Neural cell (in vitro differentiated cells): ENCODE measurements around the gene BCAR3. TPM values are rescaled to one million over a fixed set of nuclear protein-coding genes. Genes with fewer than 3 reads are reported as not detected.

Experiments
- H2AFZ ChIP-seq: fragments of 200-600, 300-800 bp; sonication (generic), shearing (Covaris generic); 2 replicates; pipeline ENCODE4 v1.6.0; 2014; ENCODE audit warnings: low read depth, mild to moderate bottlenecking, antibody characterized with exemption, low read length, moderate library complexity
- H3F3A ChIP-seq: fragments of 200-600 bp; shearing (Covaris generic); 2 replicates; pipeline ENCODE4 v1.6.1; 2016; ENCODE audit warnings: mild to moderate bottlenecking, moderate library complexity, mixed read lengths, antibody characterized with exemption, low read length; ENCODE audit not compliant: insufficient read depth, poor library complexity, severe bottlenecking
- H3K27ac ChIP-seq: fragments of 200-600, 300-800 bp; sonication (generic), shearing (Covaris generic); 2 replicates; pipeline ENCODE4 v1.5.1; 2014; ENCODE audit warnings: mild to moderate bottlenecking, low read length, moderate library complexity
- H3K27me3 ChIP-seq: fragments of 300-800, 200-600 bp; sonication (generic), shearing (Covaris generic); 2 replicates; pipeline ENCODE4 v1.6.0; 2014; ENCODE audit warnings: mild to moderate bottlenecking, low read depth, low read length, moderate library complexity; ENCODE audit not compliant: insufficient read depth
- H3K36me3 ChIP-seq: fragments of 300-800, 200-600 bp; sonication (generic), shearing (Covaris generic); 2 replicates; pipeline ENCODE4 v1.5.1; 2014; ENCODE audit warnings: mild to moderate bottlenecking, antibody characterized with exemption, low read length, moderate library complexity; ENCODE audit not compliant: insufficient read depth
- H3K4me2 ChIP-seq: fragments of 300-800, 200-600 bp; sonication (generic), shearing (Covaris generic); 2 replicates; pipeline ENCODE4 v1.6.0; 2014; ENCODE audit warnings: mild to moderate bottlenecking, low read length
- H3K4me3 ChIP-seq: fragments of 300-800, 200-600 bp; sonication (generic), shearing (Covaris generic); 2 replicates; pipeline ENCODE4 v1.5.1; 2014; ENCODE audit warnings: mild to moderate bottlenecking, low read length, moderate library complexity
- H3K79me2 ChIP-seq: fragments of 200-600 bp; shearing (Covaris generic); replicated peaks from 2 replicates; pipeline ENCODE4 v1.6.0; 2014; ENCODE audit warnings: mild to moderate bottlenecking, low read length, moderate library complexity; ENCODE audit not compliant: insufficient read depth
- H3K9ac ChIP-seq: fragments of 300-800, 200-600 bp; sonication (generic), shearing (Covaris generic); 2 replicates; pipeline ENCODE4 v1.6.1; 2016; ENCODE audit warnings: mild to moderate bottlenecking, low read length, mixed read lengths
- H3K9me2 ChIP-seq: fragments of 200-600 bp; shearing (Covaris generic); 2 replicates; pipeline ENCODE4 v1.6.1; 2016; ENCODE audit warnings: mild to moderate bottlenecking, low read length, mixed read lengths; ENCODE audit not compliant: insufficient read depth
- H3K9me3 ChIP-seq: fragments of 200-600, 300-800 bp; sonication (generic), shearing (Covaris generic); 2 replicates; pipeline ENCODE4 v1.6.1; 2016; ENCODE audit warnings: mild to moderate bottlenecking, mixed run types, low read length, moderate library complexity, mixed read lengths
- H4K20me1 ChIP-seq: fragments of 200-600 bp; shearing (Covaris generic); 2 replicates; pipeline ENCODE4 v1.6.1; 2016; ENCODE audit warnings: mild to moderate bottlenecking, mixed run types; ENCODE audit not compliant: insufficient read depth
- CTCF ChIP-seq: fragments of 450-650 bp; IDR thresholded peaks from 2 replicates; pipeline ENCODE4 v1.5.1; 2014; ENCODE audit warnings: antibody characterized with exemption, mild to moderate bottlenecking, moderate library complexity; ENCODE audit not compliant: poor library complexity, severe bottlenecking
- EP300 ChIP-seq: fragments of 450-650 bp; conservative IDR thresholded peaks from 2 replicates; pipeline ENCODE4 v1.6.1; 2014; ENCODE audit warnings: antibody characterized with exemption, mild to moderate bottlenecking, moderate library complexity; ENCODE audit not compliant: poor library complexity, severe bottlenecking
- EZH2 ChIP-seq: fragments of 200-600, 300-800 bp; shearing (Covaris generic), sonication (generic); IDR thresholded peaks from 2 replicates; pipeline ENCODE4 v1.6.1; 2014; ENCODE audit warnings: antibody characterized with exemption, low read length, borderline replicate concordance, mild to moderate bottlenecking; ENCODE audit not compliant: insufficient read depth, poor library complexity, severe bottlenecking
- MXI1 ChIP-seq: fragments of 450-650 bp; conservative IDR thresholded peaks from 2 replicates; pipeline ENCODE4 v1.6.1; 2014; ENCODE audit warnings: antibody characterized with exemption, mild to moderate bottlenecking; ENCODE audit not compliant: poor library complexity, severe bottlenecking
- POLR2AphosphoS5 ChIP-seq: IDR thresholded peaks from 2 replicates; pipeline ENCODE4 v1.6.1; 2012
- RAD21 ChIP-seq: fragments of 450-650 bp; conservative IDR thresholded peaks from 2 replicates; pipeline ENCODE4 v1.6.1; 2014; ENCODE audit warnings: antibody characterized with exemption, mild to moderate bottlenecking, moderate library complexity
- REST ChIP-seq: IDR thresholded peaks from 2 replicates; pipeline ENCODE4 v1.6.1; 2012; ENCODE audit warnings: borderline replicate concordance
- SMC3 ChIP-seq: fragments of 450-650 bp; conservative IDR thresholded peaks from 2 replicates; pipeline ENCODE4 v1.6.1; 2014; ENCODE audit warnings: antibody characterized with exemption, mild to moderate bottlenecking, moderate library complexity; ENCODE audit not compliant: poor library complexity
- TAF1 ChIP-seq: IDR thresholded peaks from 2 replicates; pipeline ENCODE4 v1.6.1; 2012; ENCODE audit warnings: low read depth
- polyA plus RNA-seq: library from polyadenylated mRNA; depleted of rRNA; stranded (reverse); fragments of >200 nt; gene quantifications from 2 replicates; pipeline ENCODE4 v1.2.3, GENCODE V29; 2014

The BCAR3 gene
- polyA plus RNA-seq, 1 donor from 2014 or later = 2.5 TPM

GRCh38 chr1:93669369-93669768, 12.3 kb downstream of the BCAR3 start:
- H3K4me3 ChIP-seq = no peak overlapping the region
- H3F3A ChIP-seq = no peaks in the 10 kb centered on the region
- H2AFZ ChIP-seq = no peak overlapping the region
- no peak overlapping the region for H3K9ac ChIP-seq
- H3K36me3 ChIP-seq = no peaks in the 10 kb centered on the region
- no peaks in the 10 kb centered on the region for H3K27me3 ChIP-seq
- H3K27ac ChIP-seq = no peak overlapping the region
- H3K9me2 ChIP-seq = no peaks in the 10 kb centered on the region
- no peaks in the 10 kb centered on the region for H3K9me3 ChIP-seq
- no peak overlapping the region for H3K4me2 ChIP-seq
- TF ChIP-seq MXI1 (no peak), CTCF (no peak), REST (no peak), RAD21 (no peak), POLR2AphosphoS5 (no peak), TAF1 (no peak), SMC3 (no peak), EZH2 (no peak), EP300 (no peak)
- no peaks in the 10 kb centered on the region for H3K79me2 ChIP-seq
- H4K20me1 ChIP-seq = no peaks in the 10 kb centered on the region

GRCh38 chr1:93668951-93669350, 12.7 kb downstream of the BCAR3 start:
- H3K79me2 ChIP-seq = no peaks in the 10 kb centered on the region
- H4K20me1 ChIP-seq = no peaks in the 10 kb centered on the region
- H3K4me2 ChIP-seq = no peak overlapping the region
- no peaks in the 10 kb centered on the region for H3K36me3 ChIP-seq
- no peak overlapping the region for H3K9ac ChIP-seq
- H3K27me3 ChIP-seq = no peaks in the 10 kb centered on the region
- H2AFZ ChIP-seq = no peak overlapping the region
- H3K27ac ChIP-seq = no peak overlapping the region
- no peaks in the 10 kb centered on the region for H3K9me3 ChIP-seq
- TF ChIP-seq SMC3 = no peak
- TF ChIP-seq MXI1 = no peak
- no peak overlapping the region for H3K4me3 ChIP-seq
- no peaks in the 10 kb centered on the region for H3F3A ChIP-seq
- H3K9me2 ChIP-seq = no peaks in the 10 kb centered on the region

- no peak for TF ChIP-seq RAD21
- no peak for TF ChIP-seq EP300
- TF ChIP-seq SMC3 = no peak
- no peak for TF ChIP-seq REST
- no peak for TF ChIP-seq TAF1
- no peak for TF ChIP-seq MXI1
- no peak for TF ChIP-seq POLR2AphosphoS5
- TF ChIP-seq EZH2 = no peak
- TF ChIP-seq CTCF = no peak
- H3K9ac ChIP-seq = no peak overlapping the region
- H3K4me2 ChIP-seq = no peak overlapping the region
- H2AFZ ChIP-seq = no peak overlapping the region
- H3K9me2 ChIP-seq = no peaks in the 10 kb centered on the region
- no peaks in the 10 kb centered on the region for H3K79me2 ChIP-seq
- H4K20me1 ChIP-seq = no peaks in the 10 kb centered on the region
- no peak overlapping the region for H3K27ac ChIP-seq
- no peaks in the 10 kb centered on the region for H3K36me3 ChIP-seq
- no peaks in the 10 kb centered on the region for H3K9me3 ChIP-seq
- H3K27me3 ChIP-seq = no peaks in the 10 kb centered on the region
- H3F3A ChIP-seq = no peaks in the 10 kb centered on the region
- no peak overlapping the region for H3K4me3 ChIP-seq
These were observed 13.5 kb downstream of the BCAR3 start for GRCh38 chr1:93668121-93668520.
